ENCODE data around the gene NT5DC1.

NT5DC1 gene

GRCh38 chr6:116266803-116267202, 166.2 kb downstream of the NT5DC1 start:
- DNase-seq (ENCODE audit: low spot score), result no peak
- in situ Hi-C loops (cut with MboI; ENCODE audit: low pct_unique_long_range_greater_than_20kb, low sequenced_read_pairs, unreplicated experiment), result loop anchor here (10.0 kb wide), 1 partner anchor 298 kb away; no protein-coding TSS in a partner anchor
- TF ChIP-seq, protein P1, sequence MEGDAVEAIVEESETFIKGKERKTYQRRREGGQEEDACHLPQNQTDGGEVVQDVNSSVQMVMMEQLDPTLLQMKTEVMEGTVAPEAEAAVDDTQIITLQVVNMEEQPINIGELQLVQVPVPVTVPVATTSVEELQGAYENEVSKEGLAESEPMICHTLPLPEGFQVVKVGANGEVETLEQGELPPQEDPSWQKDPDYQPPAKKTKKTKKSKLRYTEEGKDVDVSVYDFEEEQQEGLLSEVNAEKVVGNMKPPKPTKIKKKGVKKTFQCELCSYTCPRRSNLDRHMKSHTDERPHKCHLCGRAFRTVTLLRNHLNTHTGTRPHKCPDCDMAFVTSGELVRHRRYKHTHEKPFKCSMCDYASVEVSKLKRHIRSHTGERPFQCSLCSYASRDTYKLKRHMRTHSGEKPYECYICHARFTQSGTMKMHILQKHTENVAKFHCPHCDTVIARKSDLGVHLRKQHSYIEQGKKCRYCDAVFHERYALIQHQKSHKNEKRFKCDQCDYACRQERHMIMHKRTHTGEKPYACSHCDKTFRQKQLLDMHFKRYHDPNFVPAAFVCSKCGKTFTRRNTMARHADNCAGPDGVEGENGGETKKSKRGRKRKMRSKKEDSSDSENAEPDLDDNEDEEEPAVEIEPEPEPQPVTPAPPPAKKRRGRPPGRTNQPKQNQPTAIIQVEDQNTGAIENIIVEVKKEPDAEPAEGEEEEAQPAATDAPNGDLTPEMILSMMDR (IDR thresholded peaks at IDR 0.05; ENCODE audit: extremely low read depth, insufficient read depth, missing control alignments), result no peak

- in situ Hi-C loops (cut with MboI; ENCODE audit: low pct_unique_long_range_greater_than_20kb, low sequenced_read_pairs, unreplicated experiment), result loop anchor here (10.0 kb wide), 1 partner anchor 297 kb away; no protein-coding TSS in a partner anchor
- TF ChIP-seq, protein P1 (IDR thresholded peaks at IDR 0.05; ENCODE audit: extremely low read depth, insufficient read depth, missing control alignments), result no peak
These were observed 167.4 kb downstream of the NT5DC1 start for GRCh38 chr6:116267836-116268588.

DNA sequence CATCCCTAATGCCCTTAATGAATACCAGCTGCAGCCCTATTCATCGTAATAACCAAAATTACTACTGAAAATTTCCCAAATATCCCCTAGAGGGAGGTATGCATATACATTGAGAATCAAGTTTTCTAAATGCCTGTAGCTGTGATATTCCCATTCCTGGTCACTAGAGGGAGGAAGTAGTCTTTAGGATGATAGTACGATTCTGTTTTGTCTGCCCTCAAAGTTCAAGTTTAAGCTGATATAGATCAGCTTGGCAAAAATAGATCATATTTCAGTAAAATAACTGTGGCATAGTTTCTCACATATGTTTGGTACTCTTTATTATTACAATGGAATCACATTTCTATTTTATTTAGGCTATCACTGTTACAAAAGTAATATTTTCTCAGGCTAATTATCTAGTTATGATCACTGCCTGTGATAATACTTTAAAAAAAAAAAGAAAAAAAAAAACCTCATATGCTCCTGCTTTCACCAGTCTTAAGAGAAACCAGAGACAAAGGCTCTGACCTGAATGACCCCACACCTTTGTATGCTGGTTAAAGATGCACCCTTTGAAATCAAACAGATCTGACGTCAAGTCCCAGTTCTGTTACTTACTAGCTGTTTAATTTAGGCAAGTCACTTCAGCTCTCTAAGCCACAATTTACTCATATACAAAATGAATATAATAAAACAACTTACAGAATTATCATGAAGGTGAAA, 168.1 kb downstream of the NT5DC1 start:
- in situ Hi-C loops (cut with MboI; ENCODE audit: low pct_unique_long_range_greater_than_20kb, low sequenced_read_pairs, unreplicated experiment), result loop anchor here (10.0 kb wide), 1 partner anchor 296 kb away; no protein-coding TSS in a partner anchor
- TF ChIP-seq, protein P1 (IDR thresholded peaks at IDR 0.05; ENCODE audit: extremely low read depth, insufficient read depth, missing control alignments), result peak; percentile 71
- peak; percentile 49 for DNase-seq (ENCODE audit: low spot score)

More at GRCh38 chr6:116267836-116268588, 167.4 kb downstream of the NT5DC1 start:
- DNase-seq (ENCODE audit: low spot score), result no peak

- TF ChIP-seq, protein P1 (IDR thresholded peaks at IDR 0.05; ENCODE audit: extremely low read depth, insufficient read depth, missing control alignments), result no peak
- DNase-seq (ENCODE audit: low spot score), result no peak
- in situ Hi-C loops (cut with MboI; ENCODE audit: low pct_unique_long_range_greater_than_20kb, low sequenced_read_pairs, unreplicated experiment), result no loop called here
These were observed 170.6 kb downstream of the NT5DC1 start for GRCh38 chr6:116271149-116271708.

DNA sequence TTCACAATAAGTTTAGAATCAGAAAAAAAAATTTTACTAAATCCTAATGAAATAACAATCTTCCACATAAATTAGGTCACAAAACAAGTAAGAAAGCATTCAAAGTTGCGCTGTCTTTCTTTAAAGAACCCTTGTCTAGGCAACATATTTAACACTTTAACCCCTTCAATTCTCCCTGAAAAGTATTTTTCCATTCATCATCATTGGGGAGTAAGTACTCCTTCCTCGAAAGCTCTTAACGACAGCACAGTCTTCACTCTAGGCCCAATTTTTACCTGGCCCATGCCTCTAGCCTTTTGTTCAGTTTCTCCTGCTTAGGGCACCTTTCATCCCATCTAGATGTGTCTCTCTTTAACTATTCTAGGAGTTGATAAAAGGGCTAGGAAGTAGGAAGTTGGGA, 176.5 kb downstream of the NT5DC1 start:
- in situ Hi-C loops (cut with MboI; ENCODE audit: low pct_unique_long_range_greater_than_20kb, low sequenced_read_pairs, unreplicated experiment), result no loop called here
- no peak for DNase-seq (ENCODE audit: low spot score)
- TF ChIP-seq, protein P1 (IDR thresholded peaks at IDR 0.05; ENCODE audit: extremely low read depth, insufficient read depth, missing control alignments), result no peak

DNA sequence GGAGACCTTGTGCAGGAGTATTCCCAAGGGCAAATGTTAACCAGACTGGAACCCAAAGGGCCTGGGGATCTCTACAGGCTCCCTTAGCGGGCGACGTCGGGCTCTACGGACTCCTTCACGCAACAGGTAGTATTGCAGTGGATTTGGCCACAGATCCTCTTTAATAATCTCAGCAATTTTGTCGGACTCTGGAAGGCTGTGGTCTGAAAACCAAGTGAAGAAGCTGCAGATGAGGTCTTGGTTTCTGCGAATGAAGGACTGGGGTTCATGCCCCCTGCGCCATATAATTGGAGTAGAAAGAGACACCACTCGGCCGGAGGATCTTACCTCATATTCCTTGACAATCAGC, 177.8 kb downstream of the NT5DC1 start:
- no peak for DNase-seq (ENCODE audit: low spot score)
- TF ChIP-seq, protein P1 (IDR thresholded peaks at IDR 0.05; ENCODE audit: extremely low read depth, insufficient read depth, missing control alignments), result no peak
- in situ Hi-C loops (cut with MboI; ENCODE audit: low pct_unique_long_range_greater_than_20kb, low sequenced_read_pairs, unreplicated experiment), result no loop called here
